ENCODE data around the gene NR2F6.

The NR2F6 gene

GRCh38 chr19:17242431-17243208, 3.1 kb downstream of the NR2F6 start (continued):
- TF ChIP-seq, protein P1, sequence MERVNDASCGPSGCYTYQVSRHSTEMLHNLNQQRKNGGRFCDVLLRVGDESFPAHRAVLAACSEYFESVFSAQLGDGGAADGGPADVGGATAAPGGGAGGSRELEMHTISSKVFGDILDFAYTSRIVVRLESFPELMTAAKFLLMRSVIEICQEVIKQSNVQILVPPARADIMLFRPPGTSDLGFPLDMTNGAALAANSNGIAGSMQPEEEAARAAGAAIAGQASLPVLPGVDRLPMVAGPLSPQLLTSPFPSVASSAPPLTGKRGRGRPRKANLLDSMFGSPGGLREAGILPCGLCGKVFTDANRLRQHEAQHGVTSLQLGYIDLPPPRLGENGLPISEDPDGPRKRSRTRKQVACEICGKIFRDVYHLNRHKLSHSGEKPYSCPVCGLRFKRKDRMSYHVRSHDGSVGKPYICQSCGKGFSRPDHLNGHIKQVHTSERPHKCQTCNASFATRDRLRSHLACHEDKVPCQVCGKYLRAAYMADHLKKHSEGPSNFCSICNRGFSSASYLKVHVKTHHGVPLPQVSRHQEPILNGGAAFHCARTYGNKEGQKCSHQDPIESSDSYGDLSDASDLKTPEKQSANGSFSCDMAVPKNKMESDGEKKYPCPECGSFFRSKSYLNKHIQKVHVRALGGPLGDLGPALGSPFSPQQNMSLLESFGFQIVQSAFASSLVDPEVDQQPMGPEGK (tag by site-specific recombination; IDR thresholded peaks at IDR 0.05), result 0 out of 2 replicates have a peak, but pooled peaks have one; percentile 5
- TF ChIP-seq GLIS2 (tag by site-specific recombination; IDR thresholded peaks at IDR 0.05) (peak; percentile 52; the same call in 1 of the 2 replicates), ZBTB21 (tag by site-specific recombination; IDR thresholded peaks at IDR 0.05) (no peak), ZNF366 (tag by site-specific recombination; conservative IDR thresholded peaks at IDR 0.05) (no peak), KLF1 (tag by site-specific recombination; IDR thresholded peaks at IDR 0.05) (no peak), ZSCAN30 (tag by site-specific recombination; IDR thresholded peaks at IDR 0.05) (0 out of 2 replicates have a peak, but pooled peaks have one; percentile 54), ZNF837 (tag by site-specific recombination; IDR thresholded peaks at IDR 0.05) (no peak), ZNF843 (tag by site-specific recombination; IDR thresholded peaks at IDR 0.05) (no peak), BCL11A (tag by site-specific recombination; IDR thresholded peaks at IDR 0.05; ENCODE audit: low read depth) (peak; percentile 58; the same call in 1 of the 2 replicates), ZNF16 (tag by site-specific recombination; IDR thresholded peaks at IDR 0.05; ENCODE audit: low read depth) (peak; percentile 99)
- TF ChIP-seq, protein P2, sequence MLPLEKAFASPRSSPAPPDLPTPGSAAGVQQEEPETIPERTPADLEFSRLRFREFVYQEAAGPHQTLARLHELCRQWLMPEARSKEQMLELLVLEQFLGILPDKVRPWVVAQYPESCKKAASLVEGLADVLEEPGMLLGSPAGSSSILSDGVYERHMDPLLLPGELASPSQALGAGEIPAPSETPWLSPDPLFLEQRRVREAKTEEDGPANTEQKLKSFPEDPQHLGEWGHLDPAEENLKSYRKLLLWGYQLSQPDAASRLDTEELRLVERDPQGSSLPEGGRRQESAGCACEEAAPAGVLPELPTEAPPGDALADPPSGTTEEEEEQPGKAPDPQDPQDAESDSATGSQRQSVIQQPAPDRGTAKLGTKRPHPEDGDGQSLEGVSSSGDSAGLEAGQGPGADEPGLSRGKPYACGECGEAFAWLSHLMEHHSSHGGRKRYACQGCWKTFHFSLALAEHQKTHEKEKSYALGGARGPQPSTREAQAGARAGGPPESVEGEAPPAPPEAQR (tag by site-specific recombination; IDR thresholded peaks at IDR 0.05), result no peak

DNA sequence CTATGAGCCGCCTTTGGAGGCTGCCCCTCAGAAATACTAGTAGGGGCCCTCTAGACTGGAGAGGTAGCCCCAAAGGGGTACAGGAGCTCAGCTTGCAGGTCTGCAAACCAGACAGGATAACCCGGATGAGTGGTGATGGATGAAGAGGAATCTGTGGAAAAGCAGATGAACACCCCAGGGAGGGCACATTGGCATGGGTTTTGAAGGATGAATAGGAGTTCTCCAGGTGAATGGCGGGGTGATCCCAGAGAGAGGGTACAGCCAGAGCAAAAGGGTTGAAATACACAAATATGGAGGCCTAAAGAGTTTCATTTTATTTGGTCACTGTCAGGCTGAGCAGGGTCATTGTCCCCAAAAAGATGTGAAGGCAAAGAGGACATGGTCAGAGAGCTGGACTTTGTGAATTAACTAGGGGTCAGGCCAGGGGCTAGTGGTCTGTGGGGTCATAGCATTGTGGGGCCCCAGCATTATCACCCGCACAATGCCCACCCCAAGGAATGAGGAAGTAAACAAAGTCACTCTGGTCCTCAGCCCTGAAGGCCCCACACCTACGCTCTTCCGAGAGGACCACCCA, 4.8 kb downstream of the NR2F6 start:
- ChIA-PET POLR2A (interaction anchor here (1.6 to 6.8 kb wide), 2 partner anchors 14 to 25 kb away, joined by 6 to 29 read pairs; partner anchors contain the start of genes OCEL1 and USE1), CTCF (interaction anchor here (0.6 to 1.2 kb wide), 2 partner anchors 20 to 44 kb away, joined by 3 to 7 read pairs; no protein-coding TSS in a partner anchor)
- Histone ChIP-seq H3K4me1 (ENCODE audit: control insufficient read depth, insufficient read depth, low read length) (peaks cover 4% of the 10 kb centered on the region), H3K9me3 (ENCODE audit: control insufficient read depth, insufficient read depth, low read depth, low read length) (no peaks in the 10 kb centered on the region), H3K27ac (ENCODE audit: extremely low read depth, low read depth, low read length) (no peak overlapping the region), H3K36me3 (ENCODE audit: control insufficient read depth in 2 of 2, insufficient read depth in 1 of 2, low read length in 2 of 2) (peaks cover 0 to 29% of the 10 kb centered on the region in 2 experiments; a peak in 2 of 3 replicates), H3K4me3 (ENCODE audit: low read depth, low read length) (no peak overlapping the region)
- TF ChIP-seq ZNF747 (tag by site-specific recombination; IDR thresholded peaks at IDR 0.05) (no peak), ZFP3 (tag by site-specific recombination; IDR thresholded peaks at IDR 0.05; ENCODE audit: low read depth) (peak; percentile 99)

- Histone ChIP-seq H3K4me1 (ENCODE audit: control insufficient read depth, insufficient read depth, low read length) (peaks cover 4% of the 10 kb centered on the region), H3K27ac (ENCODE audit: extremely low read depth, low read depth, low read length) (no peak overlapping the region), H3K4me3 (ENCODE audit: low read depth, low read length) (no peak overlapping the region), H3K9me3 (ENCODE audit: control insufficient read depth, insufficient read depth, low read depth, low read length) (no peaks in the 10 kb centered on the region), H3K36me3 (ENCODE audit: control insufficient read depth in 2 of 2, insufficient read depth in 1 of 2, low read length in 2 of 2) (peaks cover 0 to 29% of the 10 kb centered on the region in 2 experiments; a peak in 2 of 3 replicates)
- TF ChIP-seq, protein P3, sequence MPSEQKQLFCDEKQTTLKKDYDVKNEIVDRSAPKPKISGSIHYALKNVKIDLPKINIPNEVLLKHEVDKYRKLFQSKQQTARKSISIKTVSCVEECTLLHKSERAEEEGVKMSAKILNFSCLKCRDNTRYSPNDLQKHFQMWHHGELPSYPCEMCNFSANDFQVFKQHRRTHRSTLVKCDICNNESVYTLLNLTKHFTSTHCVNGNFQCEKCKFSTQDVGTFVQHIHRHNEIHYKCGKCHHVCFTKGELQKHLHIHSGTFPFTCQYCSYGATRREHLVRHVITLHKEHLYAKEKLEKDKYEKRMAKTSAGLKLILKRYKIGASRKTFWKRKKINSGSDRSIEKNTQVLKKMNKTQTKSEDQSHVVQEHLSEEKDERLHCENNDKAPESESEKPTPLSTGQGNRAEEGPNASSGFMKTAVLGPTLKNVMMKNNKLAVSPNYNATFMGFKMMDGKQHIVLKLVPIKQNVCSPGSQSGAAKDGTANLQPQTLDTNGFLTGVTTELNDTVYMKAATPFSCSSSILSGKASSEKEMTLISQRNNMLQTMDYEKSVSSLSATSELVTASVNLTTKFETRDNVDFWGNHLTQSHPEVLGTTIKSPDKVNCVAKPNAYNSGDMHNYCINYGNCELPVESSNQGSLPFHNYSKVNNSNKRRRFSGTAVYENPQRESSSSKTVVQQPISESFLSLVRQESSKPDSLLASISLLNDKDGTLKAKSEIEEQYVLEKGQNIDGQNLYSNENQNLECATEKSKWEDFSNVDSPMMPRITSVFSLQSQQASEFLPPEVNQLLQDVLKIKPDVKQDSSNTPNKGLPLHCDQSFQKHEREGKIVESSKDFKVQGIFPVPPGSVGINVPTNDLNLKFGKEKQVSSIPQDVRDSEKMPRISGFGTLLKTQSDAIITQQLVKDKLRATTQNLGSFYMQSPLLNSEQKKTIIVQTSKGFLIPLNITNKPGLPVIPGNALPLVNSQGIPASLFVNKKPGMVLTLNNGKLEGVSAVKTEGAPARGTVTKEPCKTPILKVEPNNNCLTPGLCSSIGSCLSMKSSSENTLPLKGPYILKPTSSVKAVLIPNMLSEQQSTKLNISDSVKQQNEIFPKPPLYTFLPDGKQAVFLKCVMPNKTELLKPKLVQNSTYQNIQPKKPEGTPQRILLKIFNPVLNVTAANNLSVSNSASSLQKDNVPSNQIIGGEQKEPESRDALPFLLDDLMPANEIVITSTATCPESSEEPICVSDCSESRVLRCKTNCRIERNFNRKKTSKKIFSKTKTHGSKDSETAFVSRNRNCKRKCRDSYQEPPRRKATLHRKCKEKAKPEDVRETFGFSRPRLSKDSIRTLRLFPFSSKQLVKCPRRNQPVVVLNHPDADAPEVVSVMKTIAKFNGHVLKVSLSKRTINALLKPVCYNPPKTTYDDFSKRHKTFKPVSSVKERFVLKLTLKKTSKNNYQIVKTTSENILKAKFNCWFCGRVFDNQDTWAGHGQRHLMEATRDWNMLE (tag by site-specific recombination; conservative IDR thresholded peaks at IDR 0.05; ENCODE audit: low read depth), result no peak
- peak; percentile 67; the same call in 1 of the 2 replicates for TF ChIP-seq ZNF10 (tag by site-specific recombination; IDR thresholded peaks at IDR 0.05)
- ChIA-PET POLR2A (interaction anchor here (1.6 to 6.8 kb wide), 2 partner anchors 14 to 25 kb away, joined by 6 to 29 read pairs; partner anchors contain the start of genes OCEL1 and USE1), CTCF (interaction anchor here (0.6 to 1.2 kb wide), 3 partner anchors 20 to 138 kb away, joined by 3 to 7 read pairs (median 3); no protein-coding TSS in a partner anchor)
Observed at GRCh38 chr19:17240062-17240752, 5.5 kb downstream of the NR2F6 start.

All from HEK293 (cell line).